Stomach (tissue), 4 donors: ENCODE data around the gene ONECUT2.

Experiments used
- EP300 ChIP-seq: sonication (generic); formaldehyde crosslinking; IDR thresholded peaks from one replicate; pipeline ENCODE4 v1.6.1; 2017; ENCODE audit warnings: antibody characterized with exemption
- POLR2A ChIP-seq, 4 donors: fragments of 450-650 bp; IDR thresholded peaks; one replicate each; pipeline ENCODE4 v1.6.1; 2016; ENCODE audit warnings: antibody characterized with exemption in 4 of 4, control low read depth in 2 of 4, mild to moderate bottlenecking in 1 of 4, moderate library complexity in 1 of 4
- POLR2AphosphoS5 ChIP-seq, 3 donors: sonication (generic); formaldehyde crosslinking; IDR thresholded peaks; one replicate each; pipeline ENCODE4 v1.6.1; 2016; ENCODE audit warnings: antibody characterized with exemption in 3 of 3
- TF ChIP-seq, protein P1 (sequence below), 7 experiments: fragments of 450-650 bp in 4 of 7; fragments of 200-600 bp in 3 of 7; sonication (generic) in 3 of 7; IDR thresholded peaks; one replicate each; pipeline ENCODE4 v1.5.1; 2016 to 2019; ENCODE audit warnings: antibody characterized with exemption in 7 of 7, control low read depth in 2 of 7, mild to moderate bottlenecking in 1 of 7

DNA sequence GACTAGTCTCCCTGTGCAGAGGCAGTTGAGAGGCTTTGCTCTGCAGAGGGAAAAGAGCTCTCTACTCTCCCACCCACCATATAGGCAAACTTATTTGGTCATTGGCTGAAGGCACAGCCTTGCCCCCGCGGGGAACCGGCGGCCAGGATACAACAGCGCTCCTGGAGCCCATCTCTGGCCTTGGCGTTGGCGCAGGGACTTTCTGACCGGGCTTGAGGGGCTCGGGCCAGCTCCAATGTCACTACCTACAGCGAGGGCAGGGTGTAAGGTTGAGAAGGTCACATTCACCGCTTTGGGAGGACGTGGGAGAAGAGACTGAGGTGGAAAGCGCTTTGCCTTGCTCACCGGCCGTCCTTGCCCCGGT lies 2.2 kb downstream of the ONECUT2 start:
- TF ChIP-seq, protein P1, sequence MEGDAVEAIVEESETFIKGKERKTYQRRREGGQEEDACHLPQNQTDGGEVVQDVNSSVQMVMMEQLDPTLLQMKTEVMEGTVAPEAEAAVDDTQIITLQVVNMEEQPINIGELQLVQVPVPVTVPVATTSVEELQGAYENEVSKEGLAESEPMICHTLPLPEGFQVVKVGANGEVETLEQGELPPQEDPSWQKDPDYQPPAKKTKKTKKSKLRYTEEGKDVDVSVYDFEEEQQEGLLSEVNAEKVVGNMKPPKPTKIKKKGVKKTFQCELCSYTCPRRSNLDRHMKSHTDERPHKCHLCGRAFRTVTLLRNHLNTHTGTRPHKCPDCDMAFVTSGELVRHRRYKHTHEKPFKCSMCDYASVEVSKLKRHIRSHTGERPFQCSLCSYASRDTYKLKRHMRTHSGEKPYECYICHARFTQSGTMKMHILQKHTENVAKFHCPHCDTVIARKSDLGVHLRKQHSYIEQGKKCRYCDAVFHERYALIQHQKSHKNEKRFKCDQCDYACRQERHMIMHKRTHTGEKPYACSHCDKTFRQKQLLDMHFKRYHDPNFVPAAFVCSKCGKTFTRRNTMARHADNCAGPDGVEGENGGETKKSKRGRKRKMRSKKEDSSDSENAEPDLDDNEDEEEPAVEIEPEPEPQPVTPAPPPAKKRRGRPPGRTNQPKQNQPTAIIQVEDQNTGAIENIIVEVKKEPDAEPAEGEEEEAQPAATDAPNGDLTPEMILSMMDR (IDR thresholded peaks at IDR 0.05), result no peak
- TF ChIP-seq EP300 (no peak), POLR2A (IDR thresholded peaks at IDR 0.05) (no peak), POLR2AphosphoS5 (IDR thresholded peaks at IDR 0.05) (no peak)
